HEK293 (cell line): ENCODE data around the gene SMAD7.

Experiments
- BCL6B ChIP-seq: fragments of 450-650 bp; formaldehyde crosslinking; IDR thresholded peaks from 2 replicates; pipeline ENCODE4 v1.5.1; 2017; ENCODE audit warnings: missing biosample characterization, missing genetic modification characterization
- FEZF1 ChIP-seq: fragments of 450-650 bp; formaldehyde crosslinking; IDR thresholded peaks from 2 replicates; pipeline ENCODE4 v1.5.1; 2016; ENCODE audit warnings: missing biosample characterization, missing genetic modification characterization
- INSM2 ChIP-seq: fragments of 450-650 bp; formaldehyde crosslinking; IDR thresholded peaks from 2 replicates; pipeline ENCODE4 v1.5.1; 2016; ENCODE audit warnings: missing biosample characterization, missing genetic modification characterization
- KLF10 ChIP-seq: fragments of 450-650 bp; IDR thresholded peaks from 2 replicates; pipeline ENCODE4 v1.5.1; 2018; ENCODE audit warnings: missing biosample characterization, mild to moderate bottlenecking, missing genetic modification characterization
- KLF7 ChIP-seq: fragments of 450-650 bp; formaldehyde crosslinking; IDR thresholded peaks from 2 replicates; pipeline ENCODE4 v1.5.1; 2016; ENCODE audit warnings: missing biosample characterization, missing genetic modification characterization, borderline replicate concordance
- PATZ1 ChIP-seq: fragments of 450-650 bp; formaldehyde crosslinking; IDR thresholded peaks from 2 replicates; pipeline ENCODE4 v1.5.1; 2016; ENCODE audit warnings: missing biosample characterization, missing genetic modification characterization
- PRDM1 ChIP-seq: fragments of 450-650 bp; formaldehyde crosslinking; IDR thresholded peaks from 2 replicates; pipeline ENCODE4; 2016; ENCODE audit warnings: missing biosample characterization, missing genetic modification characterization
- SCRT1 ChIP-seq: fragments of 450-650 bp; formaldehyde crosslinking; IDR thresholded peaks from 2 replicates; pipeline ENCODE4 v1.5.1; 2016; ENCODE audit warnings: missing biosample characterization, missing genetic modification characterization, borderline replicate concordance
- TCF7L2 ChIP-seq: IDR thresholded peaks from 2 replicates; pipeline ENCODE4 v1.6.1; 2011; ENCODE audit warnings: low read depth, mild to moderate bottlenecking, inconsistent platforms, low read length, moderate library complexity, borderline replicate concordance
- ZBTB1 ChIP-seq: fragments of 450-650 bp; formaldehyde crosslinking; IDR thresholded peaks from 2 replicates; pipeline ENCODE4 v1.5.1; 2016; ENCODE audit warnings: missing biosample characterization, missing genetic modification characterization
- ZBTB48 ChIP-seq: fragments of 450-650 bp; formaldehyde crosslinking; IDR thresholded peaks from 2 replicates; pipeline ENCODE4 v1.5.1; 2016; ENCODE audit warnings: missing biosample characterization, missing genetic modification characterization
- ZBTB7A ChIP-seq: fragments of 450-650 bp; formaldehyde crosslinking; IDR thresholded peaks from 2 replicates; pipeline ENCODE4 v1.5.1; 2016; ENCODE audit warnings: low read depth, missing biosample characterization, missing genetic modification characterization
- ZFP3 ChIP-seq: fragments of 450-650 bp; formaldehyde crosslinking; IDR thresholded peaks from 2 replicates; pipeline ENCODE4 v1.5.1; 2016; ENCODE audit warnings: low read depth, missing biosample characterization, missing genetic modification characterization
- ZNF114 ChIP-seq: fragments of 450-650 bp; formaldehyde crosslinking; IDR thresholded peaks from 2 replicates; pipeline ENCODE4 v1.5.0; 2017; ENCODE audit warnings: missing biosample characterization, missing genetic modification characterization
- ZNF16 ChIP-seq: fragments of 450-650 bp; formaldehyde crosslinking; IDR thresholded peaks from 2 replicates; pipeline ENCODE4 v1.5.1; 2016; ENCODE audit warnings: low read depth, missing biosample characterization, missing genetic modification characterization
- ZNF174 ChIP-seq: fragments of 450-650 bp; formaldehyde crosslinking; IDR thresholded peaks from 2 replicates; pipeline ENCODE4 v1.5.0; 2017; ENCODE audit warnings: missing biosample characterization, mild to moderate bottlenecking, missing genetic modification characterization
- ZNF18 ChIP-seq: fragments of 450-650 bp; formaldehyde crosslinking; IDR thresholded peaks from 2 replicates; pipeline ENCODE4 v1.5.1; 2016; ENCODE audit warnings: missing biosample characterization, missing genetic modification characterization
- ZNF19 ChIP-seq: fragments of 450-650 bp; formaldehyde crosslinking; IDR thresholded peaks from 2 replicates; pipeline ENCODE4; 2016; ENCODE audit warnings: missing biosample characterization, missing genetic modification characterization, low read depth
- ZNF280C ChIP-seq: fragments of 450-650 bp; formaldehyde crosslinking; IDR thresholded peaks from 2 replicates; pipeline ENCODE4 v1.5.1; 2016; ENCODE audit warnings: missing biosample characterization, missing genetic modification characterization
- ZNF280D ChIP-seq: fragments of 450-650 bp; formaldehyde crosslinking; IDR thresholded peaks from 2 replicates; pipeline ENCODE4 v1.5.1; 2016; ENCODE audit warnings: missing biosample characterization, missing genetic modification characterization
- ZNF394 ChIP-seq: fragments of 450-650 bp; formaldehyde crosslinking; IDR thresholded peaks from 2 replicates; pipeline ENCODE4 v1.5.1; 2016; ENCODE audit warnings: missing biosample characterization, missing genetic modification characterization, mild to moderate bottlenecking, moderate library complexity, borderline replicate concordance
- ZNF529 ChIP-seq: fragments of 450-650 bp; formaldehyde crosslinking; IDR thresholded peaks from 2 replicates; pipeline ENCODE4 v1.5.1; 2017; ENCODE audit warnings: missing genetic modification characterization, missing biosample characterization; ENCODE audit not compliant: insufficient replicate concordance
- ZNF623 ChIP-seq: fragments of 450-650 bp; formaldehyde crosslinking; IDR thresholded peaks from 2 replicates; pipeline ENCODE4 v1.5.1; 2016; ENCODE audit warnings: missing biosample characterization, missing genetic modification characterization
- ZNF645 ChIP-seq: fragments of 450-650 bp; formaldehyde crosslinking; IDR thresholded peaks from 2 replicates; pipeline ENCODE4; 2016; ENCODE audit warnings: missing biosample characterization, missing genetic modification characterization
- ZNF658 ChIP-seq: fragments of 450-650 bp; formaldehyde crosslinking; IDR thresholded peaks from 2 replicates; pipeline ENCODE4; 2016; ENCODE audit warnings: missing biosample characterization, missing genetic modification characterization
- ZNF776 ChIP-seq: fragments of 450-650 bp; formaldehyde crosslinking; IDR thresholded peaks from 2 replicates; pipeline ENCODE4 v1.5.0; 2017; ENCODE audit warnings: missing biosample characterization, missing genetic modification characterization, borderline replicate concordance

SMAD7 gene

GRCh38 chr18:48951448-48952286, 902 bp upstream of the SMAD7 start (continued):
- TF ChIP-seq ZNF174 (tag by site-specific recombination) (no peak), ZNF114 (tag by site-specific recombination) (no peak), INSM2 (tag by site-specific recombination) (no peak), ZFP3 (tag by site-specific recombination) (no peak), ZNF280D (tag by site-specific recombination) (no peak), ZNF658 (tag by site-specific recombination) (no peak), ZNF280C (tag by site-specific recombination) (no peak), ZBTB7A (tag by site-specific recombination) (no peak), ZNF645 (tag by site-specific recombination) (no peak), ZNF394 (tag by site-specific recombination) (no peak), PRDM1 (tag by site-specific recombination) (no peak), ZBTB1 (tag by site-specific recombination) (no peak), KLF7 (tag by site-specific recombination) (no peak), SCRT1 (tag by site-specific recombination) (no peak), ZNF623 (no peak), BCL6B (tag by site-specific recombination) (no peak), ZNF18 (no peak), ZBTB48 (tag by site-specific recombination) (peak; percentile 29; the same call in 1 of the 2 replicates), FEZF1 (tag by site-specific recombination) (no peak), PATZ1 (tag by site-specific recombination) (no peak; the same call in 1 of the 2 replicates), KLF10 (peak; percentile 82), ZNF529 (tag by site-specific recombination) (no peak), ZNF19 (tag by site-specific recombination) (no peak), ZNF776 (no peak), ZNF16 (tag by site-specific recombination) (no peak), TCF7L2 (no peak)
